Dedifferentiated amniotic fluid mesenchymal stem cell (primary cell): ENCODE results near the gene LILRB5.
"Not testable (repeated sequence)": the region's sequence is repeated elsewhere in the genome, so short reads cannot be mapped to it uniquely, and the experiment has no call there.

Experiments
- DNase-seq: peaks from one replicate; pipeline ENCODE4 v3.0.0-alpha.2; 2016; ENCODE audit errors: extremely low spot score

LILRB5 gene

DNA sequence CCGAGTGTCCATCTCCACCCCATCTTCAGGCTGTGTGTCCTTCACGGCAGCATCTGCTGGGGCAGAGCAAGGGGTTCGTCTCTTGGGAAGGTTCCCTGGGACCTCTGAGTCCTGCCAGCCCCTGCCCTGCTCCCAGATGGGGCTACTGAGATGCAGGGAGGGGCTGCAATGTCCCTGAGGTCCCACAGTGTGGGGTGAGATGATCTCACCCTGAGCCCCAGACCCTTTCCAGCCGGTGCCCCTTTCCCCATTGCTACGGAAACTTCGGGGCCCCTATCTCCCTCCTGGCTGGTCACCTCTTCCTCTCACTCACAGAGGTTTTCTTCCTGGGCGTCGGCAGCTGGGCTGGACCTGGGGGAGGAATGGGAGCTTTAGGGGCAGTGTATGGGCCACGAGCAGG, 18.9 kb upstream of the LILRB5 start:
- DNase-seq, result no peak

DNA sequence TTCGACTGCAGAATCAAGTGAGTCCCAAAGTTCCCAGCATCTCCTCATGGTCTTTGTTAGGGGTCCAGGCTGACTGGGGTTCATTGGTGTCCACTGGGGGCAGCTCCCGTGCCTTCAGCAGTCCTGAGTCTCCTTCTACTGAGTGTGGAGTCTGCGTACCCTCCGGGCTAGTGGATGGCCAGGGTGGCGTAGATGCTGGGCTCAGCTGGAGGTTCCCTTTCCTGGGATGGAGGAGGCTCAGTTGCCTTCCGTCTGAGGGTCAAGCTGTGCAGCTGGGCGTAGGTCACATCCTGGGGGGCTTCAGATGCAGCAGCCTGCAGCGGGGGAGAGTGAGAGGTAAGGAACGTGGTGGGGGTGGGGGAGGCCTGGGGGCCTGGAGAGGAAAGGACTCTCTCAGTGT, 17.4 kb upstream of the LILRB5 start:
- not testable (repeated sequence) for DNase-seq

DNA sequence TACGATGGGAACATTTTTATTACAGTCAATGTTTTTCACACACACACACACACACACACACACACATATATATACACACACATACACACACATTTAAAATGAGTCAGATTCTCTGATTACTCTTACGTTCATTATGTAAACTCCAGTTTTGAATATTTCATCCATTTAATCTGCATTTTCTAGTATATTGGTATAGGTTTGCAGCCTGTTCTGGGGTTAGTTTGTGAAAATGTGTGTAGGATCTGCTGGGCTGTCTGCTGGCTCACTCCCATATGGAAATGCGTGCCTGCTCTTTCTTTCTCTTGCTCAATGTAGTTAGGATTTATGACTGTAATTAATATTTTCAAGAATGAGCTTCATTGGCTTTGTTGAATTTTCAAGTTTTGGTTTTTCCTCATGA, 16.7 kb upstream of the LILRB5 start:
- DNase-seq, result no peak

DNA sequence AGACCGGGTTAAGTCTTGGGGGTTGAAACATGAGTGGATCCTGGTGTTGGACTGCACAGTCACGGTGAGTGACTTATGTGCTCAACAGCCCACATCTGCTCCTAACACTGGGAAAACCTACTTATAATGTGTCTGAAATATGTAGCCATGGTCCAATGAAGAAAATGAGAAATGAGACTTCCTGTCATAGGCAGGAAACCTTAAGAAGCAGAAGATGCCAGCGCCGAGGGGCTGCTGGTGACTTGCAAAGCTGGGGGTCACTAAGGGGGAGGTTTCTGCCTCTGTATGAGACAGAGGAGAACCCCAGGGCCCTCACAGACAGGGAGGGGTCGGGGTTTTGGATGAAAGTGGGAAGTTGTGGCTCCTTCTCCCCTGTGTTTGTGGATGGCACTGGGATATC, 15.1 kb upstream of the LILRB5 start:
- not testable (repeated sequence) for DNase-seq

DNA sequence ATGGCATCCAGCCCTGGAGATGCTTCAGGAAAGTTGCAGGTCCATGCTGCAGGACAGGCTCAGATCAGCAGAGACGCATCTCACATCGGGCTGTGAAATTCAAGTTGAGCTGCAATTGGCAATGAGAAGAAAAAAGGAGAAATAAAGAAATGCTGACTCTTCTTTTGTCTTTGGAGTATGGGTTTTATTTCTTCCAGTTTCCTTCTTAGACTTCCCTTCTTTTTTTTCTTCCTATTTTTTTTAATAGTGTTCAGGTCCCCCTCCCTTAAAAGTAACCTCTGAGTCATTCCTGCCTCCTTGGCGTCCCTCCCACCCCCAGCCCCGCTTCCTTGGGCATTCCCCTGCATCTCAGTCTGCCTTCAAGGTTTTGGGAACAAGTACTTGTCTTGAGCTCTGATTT, 14.5 kb upstream of the LILRB5 start:
- DNase-seq, result not testable (repeated sequence)

DNA sequence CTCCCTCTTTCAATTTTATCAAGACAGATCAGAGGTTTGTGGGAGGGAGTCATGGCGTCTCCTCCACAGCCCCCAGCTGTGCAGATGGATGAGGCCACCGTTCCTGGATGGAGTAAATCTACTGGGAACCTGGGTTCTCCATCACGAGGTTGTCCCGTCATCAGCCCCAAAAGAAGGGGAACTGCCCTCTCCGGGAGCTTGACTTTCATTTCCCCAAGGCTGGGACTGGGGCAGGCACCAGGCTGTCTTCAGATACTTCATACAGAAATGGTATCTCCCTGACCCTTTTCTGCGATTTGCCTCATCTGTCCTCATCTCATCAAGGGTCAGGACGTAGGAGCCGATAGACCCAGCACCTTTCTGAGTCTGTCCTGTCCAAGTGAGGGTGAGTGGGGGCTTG, 14.0 kb upstream of the LILRB5 start:
- DNase-seq, result no peak

DNA sequence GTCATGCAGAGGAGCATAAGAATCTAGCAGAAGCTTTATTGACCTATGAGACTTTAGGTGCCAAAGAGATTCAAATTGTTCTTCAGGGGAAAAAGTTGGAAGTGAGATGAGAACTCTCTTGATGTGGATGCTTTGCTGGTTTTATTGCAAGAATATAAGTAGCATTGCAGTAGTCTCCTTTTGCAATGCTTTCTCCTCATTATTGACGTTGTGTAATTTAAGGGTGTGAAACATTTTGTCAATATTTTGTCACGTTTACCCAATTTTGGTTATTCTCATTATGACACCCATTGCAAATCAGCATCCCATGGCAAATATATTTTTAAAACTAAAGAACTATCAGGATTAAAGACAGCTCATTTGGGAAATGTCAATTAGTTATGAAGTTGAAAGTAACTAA, 11.9 kb upstream of the LILRB5 start:
- no peak for DNase-seq

DNA sequence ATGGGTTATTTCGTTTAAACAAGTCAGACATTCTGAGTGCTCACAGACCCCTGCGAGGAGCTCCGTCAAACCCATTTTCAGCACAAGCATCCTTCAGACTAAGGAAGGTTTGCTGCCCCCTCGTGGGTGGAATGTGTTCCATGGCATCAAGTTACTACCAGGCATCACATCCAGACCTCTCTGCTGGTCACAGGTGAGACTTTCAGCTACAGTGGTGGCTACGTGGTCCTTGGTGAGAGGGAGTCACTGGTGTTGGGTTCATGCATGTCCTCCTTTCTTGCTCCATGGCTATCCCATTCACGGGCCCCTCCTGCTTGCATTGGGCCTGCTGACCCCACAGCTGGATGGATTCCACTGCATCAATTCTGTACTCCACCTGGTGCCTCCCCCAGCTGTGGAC, 9.1 kb upstream of the LILRB5 start:
- no peak for DNase-seq

DNA sequence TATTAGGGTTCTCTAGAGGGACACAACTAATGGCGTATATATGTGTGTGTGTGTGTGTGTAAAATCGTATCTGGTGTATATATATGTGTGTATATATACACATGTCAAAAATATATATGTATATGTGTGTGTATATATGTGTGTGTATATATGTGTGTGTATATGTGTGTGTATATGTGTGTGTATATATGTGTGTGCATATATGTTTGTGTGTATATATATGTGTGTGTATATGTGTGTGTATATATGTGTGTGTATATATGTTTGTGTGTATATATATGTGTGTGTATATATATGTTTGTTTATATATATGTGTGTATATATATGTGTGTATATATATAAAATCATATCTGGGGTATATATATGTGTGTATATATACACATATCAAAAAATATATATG, 5.4 kb upstream of the LILRB5 start:
- DNase-seq, result no peak

DNA sequence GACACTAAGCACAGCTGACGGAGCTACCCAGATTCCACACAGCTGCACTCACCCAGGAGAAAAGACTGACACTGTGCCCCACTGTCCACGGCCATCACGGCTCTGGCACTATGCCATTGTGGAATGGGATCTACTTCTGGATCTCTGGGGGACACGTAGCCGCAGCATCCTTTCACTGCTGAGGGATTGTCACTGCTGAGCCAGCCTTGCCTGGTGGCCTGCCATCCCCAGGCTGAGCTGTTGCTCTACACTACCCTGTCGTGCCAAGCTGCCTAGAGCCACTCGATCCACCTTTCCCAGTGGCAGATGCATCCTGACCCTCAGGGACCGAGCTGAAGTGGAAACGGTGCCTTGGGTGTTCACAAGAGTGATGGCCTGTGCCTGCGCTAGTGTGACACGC, 5.0 kb upstream of the LILRB5 start:
- no peak for DNase-seq

DNA sequence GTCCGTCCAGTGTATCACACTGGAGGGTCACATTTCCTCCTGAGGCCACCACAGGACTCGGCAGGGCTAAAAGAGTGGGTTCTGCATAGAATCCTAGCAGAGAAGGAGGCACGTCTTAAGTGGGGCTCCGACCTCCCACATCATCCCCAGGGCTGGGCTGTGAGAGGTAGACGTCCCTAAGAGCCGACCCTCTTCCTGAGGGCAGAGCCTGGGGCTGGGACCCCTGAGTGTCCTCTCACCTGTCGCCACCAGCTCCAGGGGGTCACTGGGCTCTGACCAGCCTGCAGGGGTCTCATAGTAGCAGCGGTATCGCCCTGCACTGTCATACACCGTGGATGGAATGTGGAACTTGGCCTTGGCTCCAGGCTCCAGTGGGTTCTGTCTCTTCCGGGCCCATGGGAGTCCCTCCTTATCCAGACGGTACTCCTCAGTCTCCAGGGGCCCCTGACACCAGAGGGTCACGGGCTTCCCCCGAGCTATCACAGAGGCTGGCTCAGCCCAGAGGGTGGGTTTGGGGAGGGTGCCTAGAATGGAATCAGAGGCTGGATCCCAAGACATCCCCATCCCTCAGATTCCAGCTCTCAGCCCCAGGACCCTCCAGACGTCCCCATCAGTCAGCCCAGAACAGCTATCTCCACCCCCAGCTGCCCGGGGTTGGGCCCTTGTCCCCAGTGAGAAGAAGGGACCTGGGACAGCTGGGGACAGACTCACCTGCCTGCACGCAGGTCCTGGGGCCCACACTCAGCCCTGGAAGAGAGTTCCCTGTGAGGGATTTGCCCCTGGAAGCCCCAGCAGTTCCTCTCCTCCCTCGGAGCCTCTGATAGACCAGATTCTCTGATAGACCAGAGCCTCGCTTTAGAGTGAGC, 590 bp downstream of the LILRB5 start:
- DNase-seq, result no peak

DNA sequence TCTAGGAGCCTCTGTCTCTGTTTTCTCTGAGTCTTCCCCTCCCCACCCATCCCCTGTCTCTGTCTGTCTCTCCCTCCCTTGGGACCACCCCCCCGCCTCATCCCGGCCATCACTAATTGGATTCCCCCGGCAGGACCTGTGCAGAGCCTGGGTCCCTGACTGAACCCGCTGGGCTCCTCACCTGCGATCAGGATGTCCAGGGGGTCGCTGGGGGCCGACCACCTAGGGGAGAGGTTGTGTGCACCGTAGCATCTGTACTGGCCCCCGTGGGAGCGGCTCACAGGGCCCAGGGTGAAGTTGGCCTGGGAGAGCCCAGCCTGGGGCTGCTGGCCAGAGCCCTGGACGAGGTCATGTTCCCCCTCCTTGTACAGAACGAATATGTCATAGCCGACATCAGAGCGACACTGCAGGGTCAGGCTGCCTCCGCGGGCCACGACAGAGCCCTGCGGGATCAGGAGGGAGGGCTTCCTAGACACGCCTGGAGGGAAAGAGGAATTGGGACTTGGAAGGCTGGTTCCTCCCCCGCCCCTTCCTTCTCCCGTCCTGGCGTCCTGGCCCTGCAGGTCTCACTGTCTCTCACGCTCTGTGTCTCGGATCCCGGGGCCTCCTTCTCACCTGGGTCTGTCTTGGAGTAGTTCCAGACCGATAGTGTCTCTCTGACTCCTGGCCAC, 1.8 kb downstream of the LILRB5 start:
- no peak for DNase-seq

DNA sequence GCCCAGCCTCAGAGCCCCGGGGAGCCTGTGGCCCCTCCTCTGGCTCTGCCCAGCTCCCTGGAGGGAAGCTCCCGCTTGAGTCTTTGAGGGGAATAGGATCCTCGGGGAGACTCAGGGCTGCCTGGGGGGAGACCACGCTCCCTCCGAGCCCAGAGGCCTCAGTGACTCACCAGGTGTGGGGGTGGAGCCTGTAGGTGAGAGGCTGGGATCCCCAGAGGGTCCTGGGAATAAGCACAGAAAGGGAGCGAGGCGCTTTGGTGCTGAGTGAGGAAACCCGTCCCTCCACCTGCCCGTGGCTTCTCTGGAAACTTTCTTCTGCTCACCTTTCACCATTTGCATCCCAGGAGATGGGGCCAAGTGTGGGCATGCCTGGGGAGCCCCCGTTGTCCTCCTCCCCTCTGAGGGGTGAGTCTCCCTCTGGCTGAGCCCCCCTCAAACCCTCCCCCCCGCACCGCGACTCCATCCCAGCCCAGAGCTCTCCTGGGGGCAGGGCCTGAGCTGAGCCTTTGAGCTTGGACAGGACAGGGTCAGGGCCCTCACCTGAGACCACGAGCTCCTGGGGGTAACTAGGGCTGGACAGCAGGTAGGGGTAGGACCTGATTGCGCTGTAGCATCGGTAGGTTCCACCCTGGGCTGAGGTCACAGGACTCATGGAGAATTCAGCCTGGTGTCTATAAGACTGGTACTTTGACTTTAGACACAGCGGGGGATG, 2.7 kb downstream of the LILRB5 start:
- DNase-seq, result no peak

DNA sequence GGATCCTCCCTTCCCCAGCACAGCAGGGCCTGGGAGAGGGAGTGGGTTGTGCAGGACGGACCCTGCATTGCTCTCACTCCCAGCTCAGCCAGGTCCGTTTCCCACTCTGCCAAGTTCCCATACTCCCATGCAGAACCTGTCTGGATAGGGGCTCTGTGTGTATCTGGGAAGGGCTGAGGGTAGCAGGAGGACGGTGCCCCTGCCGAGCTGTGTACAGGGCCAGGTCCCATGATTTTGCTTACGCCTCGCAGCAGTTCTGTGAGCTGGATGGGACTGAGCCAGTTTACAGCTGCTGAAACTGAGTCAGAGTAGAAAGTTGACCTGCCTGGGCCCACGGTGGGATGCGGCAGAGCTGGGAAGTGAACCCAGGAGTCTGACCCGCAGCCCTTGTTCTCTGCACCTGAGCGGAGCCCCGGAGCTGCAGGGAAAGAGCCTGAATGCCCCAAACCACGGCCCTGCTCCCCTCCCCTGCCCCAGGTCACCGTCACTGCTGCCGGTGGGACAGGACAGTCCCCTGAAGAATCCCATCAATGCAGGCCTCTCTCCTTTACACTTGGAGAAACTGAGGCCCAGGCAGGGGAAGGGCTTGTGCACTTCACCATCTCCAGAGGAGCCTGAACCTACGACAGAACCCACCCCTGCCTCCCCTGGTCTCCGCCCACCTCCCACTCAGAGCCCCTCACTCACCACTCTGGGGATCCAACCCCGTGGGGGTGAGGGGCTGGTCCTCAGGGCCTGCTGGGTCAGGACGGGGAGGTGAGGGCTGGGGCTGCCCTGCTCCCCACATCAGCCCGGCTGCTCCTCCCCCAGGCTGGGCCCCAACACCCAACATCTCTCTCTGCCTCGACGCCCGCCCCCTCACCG, 3.5 kb downstream of the LILRB5 start:
- DNase-seq, result no peak

DNA sequence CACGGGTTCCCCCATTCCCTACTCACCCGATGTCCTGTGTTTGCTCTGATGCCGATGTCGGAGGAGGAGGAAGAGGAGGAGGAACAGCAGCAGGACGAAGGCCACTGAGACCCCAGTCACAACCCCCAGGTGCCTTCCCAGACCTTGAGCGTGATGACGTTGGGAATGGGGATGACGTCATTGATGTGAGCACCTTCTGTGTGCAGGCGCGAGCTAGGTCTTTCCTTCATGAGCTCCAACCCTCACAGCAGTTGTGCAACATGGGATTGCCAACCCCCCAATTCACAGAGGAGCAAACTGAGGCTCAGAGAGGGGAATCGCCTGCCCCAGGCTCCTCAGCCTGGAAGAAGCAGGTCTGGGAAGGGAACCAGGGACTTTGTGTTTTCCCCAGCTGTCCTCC, 4.2 kb downstream of the LILRB5 start:
- no peak for DNase-seq

DNA sequence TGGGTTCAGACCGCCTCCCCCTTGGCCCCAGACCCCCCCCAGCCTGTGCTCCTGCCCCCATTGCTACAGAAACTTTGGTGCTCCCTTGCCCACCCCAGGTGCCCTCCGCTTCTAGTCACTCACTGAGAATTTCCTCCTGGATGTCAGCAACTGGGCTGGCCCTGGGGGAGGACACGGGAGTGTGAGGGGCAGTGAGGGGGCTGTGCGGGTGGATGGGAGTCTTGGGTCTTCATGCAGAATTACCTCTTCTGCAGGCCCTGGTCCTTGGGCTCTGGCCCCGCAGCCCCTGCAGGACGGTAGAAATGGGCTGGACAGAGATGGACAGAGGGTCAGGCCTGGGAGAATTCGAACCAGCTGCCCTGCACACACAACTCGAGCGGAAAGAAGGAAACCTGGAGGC, 4.8 kb downstream of the LILRB5 start:
- DNase-seq, result no peak

DNA sequence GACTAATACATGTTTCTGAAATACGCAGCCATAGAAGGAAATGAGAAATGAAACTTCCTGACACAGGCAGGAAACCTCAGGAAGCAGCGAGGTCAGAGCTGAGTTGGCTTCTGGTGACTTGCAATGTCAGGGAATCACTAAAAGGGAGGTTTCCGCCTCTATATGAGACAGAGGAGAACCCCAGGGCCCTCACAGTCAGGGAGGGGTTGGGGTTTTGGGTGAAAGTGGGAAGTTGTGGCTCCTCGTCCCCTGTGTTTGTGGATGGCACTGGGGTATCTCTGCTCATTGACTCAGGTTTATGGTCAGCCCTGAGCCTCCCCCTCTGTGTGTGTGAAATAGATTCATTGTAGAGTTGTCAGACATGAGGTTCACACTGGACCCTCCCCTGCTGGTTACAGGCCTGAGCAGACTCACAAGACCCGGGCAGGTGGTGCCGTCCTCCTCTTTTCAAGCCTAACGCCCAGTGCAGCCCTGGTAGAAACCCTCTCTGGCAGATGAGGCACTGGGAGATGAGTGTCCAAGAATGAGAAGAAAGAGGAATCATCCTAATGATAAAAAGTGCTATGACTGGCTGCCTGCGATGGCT, 9.0 kb downstream of the LILRB5 start:
- DNase-seq, result no peak

DNA sequence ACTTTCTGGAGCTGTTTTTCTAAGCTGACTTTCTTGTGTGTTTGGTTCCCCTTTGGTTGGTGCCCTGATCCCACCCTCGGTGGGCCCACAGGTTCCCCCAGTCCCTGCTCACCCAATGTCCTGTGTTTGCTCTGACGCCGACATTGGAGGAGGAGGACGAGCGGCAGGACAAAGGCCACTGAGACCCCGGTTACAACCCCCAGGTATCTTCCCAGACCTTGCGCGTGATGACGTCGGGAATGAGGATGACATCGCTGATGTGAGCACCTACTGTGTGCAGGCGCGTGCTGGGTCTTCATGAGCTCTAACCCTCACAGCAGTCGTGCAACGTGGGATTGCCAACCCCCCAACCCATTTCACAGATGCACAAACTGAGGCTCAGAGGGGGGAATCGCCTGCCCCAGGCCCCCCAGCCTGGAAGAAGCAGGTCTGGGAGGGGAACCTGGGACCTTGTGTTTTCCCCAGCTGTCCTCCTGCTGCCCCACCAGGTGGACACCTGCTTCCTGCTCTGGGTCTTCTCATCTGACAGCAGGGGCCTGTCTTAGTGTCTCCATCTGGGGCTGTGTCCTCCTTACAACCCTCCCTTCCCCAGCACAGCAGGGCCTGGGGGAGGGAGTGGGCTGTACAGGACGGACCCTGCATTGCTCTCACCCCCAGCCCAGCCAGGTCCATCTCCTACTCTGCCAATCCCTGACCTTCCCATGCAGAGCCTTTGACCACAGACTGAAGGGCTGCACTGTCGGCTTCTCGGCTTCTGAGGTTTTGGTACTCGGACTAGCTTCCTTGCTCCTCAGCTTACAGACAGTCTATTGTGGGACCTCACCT, 9.8 kb downstream of the LILRB5 start:
- DNase-seq, result no peak

DNA sequence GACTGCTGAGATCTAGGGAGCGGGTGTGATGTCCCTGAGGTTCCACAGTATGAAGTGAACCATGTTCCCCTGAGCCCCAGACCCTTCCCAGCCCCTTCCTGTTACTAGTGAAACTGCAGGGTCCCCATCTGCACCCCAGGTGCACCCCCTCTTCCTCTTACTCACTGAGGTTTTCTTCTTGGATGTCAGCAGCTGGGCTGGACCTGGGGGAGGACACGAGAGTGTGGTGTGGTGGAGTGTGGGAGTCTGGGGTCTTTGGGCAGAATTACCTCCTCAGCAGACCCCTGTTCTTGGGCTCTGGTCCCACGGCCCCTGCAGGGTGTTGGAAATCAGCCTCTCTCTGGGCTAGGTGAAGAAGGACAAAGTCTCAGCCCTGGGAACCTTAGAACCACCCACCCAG, 11.1 kb downstream of the LILRB5 start:
- no peak for DNase-seq

DNA sequence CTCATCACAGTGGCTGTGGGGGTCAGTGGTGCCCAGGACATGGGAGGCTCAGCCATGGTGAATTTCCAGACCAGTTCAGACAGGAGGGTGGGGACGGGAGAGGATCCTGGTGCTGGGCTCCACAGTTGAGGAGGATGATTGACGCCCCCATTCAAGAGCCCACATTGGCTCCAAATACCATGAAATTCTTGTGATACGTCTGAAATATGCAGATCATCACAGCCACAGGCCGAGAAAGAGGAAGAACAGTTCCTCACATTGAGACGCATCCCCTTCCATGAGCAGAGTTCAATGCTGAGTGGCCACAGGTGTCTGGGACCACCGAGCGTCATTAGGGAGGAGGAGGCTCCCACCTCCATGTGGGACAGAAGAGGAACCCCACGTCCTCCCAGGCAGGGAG, 13.3 kb downstream of the LILRB5 start:
- DNase-seq, result not testable (repeated sequence)

DNA sequence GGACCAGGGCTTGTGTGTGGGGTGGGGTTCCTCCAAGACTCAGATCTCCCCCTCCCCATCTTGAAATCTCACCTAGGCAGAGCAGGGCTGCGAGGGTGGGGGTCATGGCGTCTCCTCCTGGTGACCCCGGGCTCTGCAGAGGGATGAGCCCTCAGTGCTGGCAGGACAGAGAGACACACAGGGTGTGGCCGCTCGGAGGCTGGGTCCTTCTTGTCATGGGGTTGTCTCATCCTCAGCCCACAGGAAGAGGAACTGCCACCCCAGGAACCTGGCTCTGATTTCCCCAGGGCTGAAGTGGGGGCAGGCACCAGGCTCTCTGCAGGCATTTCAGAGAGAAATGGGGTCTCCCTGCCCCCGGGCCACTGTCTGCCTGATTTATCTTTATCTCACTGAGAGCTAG, 14.4 kb downstream of the LILRB5 start, which contains the start of gene LILRA6:
Gene LILRA6, minus strand, starts transcription at position 145 of the 400 bp plus-strand sequence.
- not testable (repeated sequence) for DNase-seq
